Measurements from ENCODE around the gene CYBC1. TPM values are rescaled to one million over a fixed set of nuclear protein-coding genes. Genes with fewer than 3 reads are reported as not detected.
"Not testable (repeated sequence)": the region's sequence is repeated elsewhere in the genome, so short reads cannot be mapped to it uniquely, and the experiment has no call there.

The CYBC1 gene
- total and polyA plus RNA-seq, 2 of the 4 experiments (the other 2 are of a cell fraction): 75.1 to 76.7 TPM

- H3K14ac ChIP-seq (replicated peaks; ENCODE audit: low read depth, low read length); H3K4me1 ChIP-seq (ENCODE audit: control insufficient read depth, insufficient read depth, low read length); H3K27me3 ChIP-seq (ENCODE audit: control insufficient read depth, insufficient read depth, low read length); H2AFZ ChIP-seq (replicated peaks; ENCODE audit: low read length, poor library complexity); H2BK15ac ChIP-seq (ENCODE audit: low read depth, low read length); H3K4ac ChIP-seq (ENCODE audit: low read depth, low read length); H3K9me3 ChIP-seq (ENCODE audit: control insufficient read depth, insufficient read depth, low read length); H3K56ac ChIP-seq (ENCODE audit: extremely low read depth, insufficient read depth, low read length); ATAC-seq (ENCODE audit: low read depth); H2BK5ac ChIP-seq (ENCODE audit: low read depth, low read length, poor library complexity, severe bottlenecking); H3K4me2 ChIP-seq (ENCODE audit: low read depth, low read length); H4K91ac ChIP-seq (ENCODE audit: insufficient read depth, low read depth, low read length); H3K27ac ChIP-seq (ENCODE audit: insufficient read depth, low read length); in situ Hi-C loops (cut with MboI; ENCODE audit: low sequenced_read_pairs); POLR2A ChIA-PET (ENCODE audit: unreplicated experiment); H2BK20ac ChIP-seq (ENCODE audit: low read depth, low read length); H3K23ac ChIP-seq (ENCODE audit: low read depth, low read length); H2AK5ac ChIP-seq (ENCODE audit: low read depth, low read length); H3K9ac ChIP-seq (ENCODE audit: low read depth, low read length); H4K8ac ChIP-seq (ENCODE audit: low read depth in 2 of 2, low read length in 2 of 2); DNase-seq; dilution Hi-C loops (cut with HindIII; ENCODE audit: low sequenced_read_pairs, unreplicated experiment); H2BK120ac ChIP-seq (ENCODE audit: low read depth, low read length); H4K5ac ChIP-seq (ENCODE audit: low read depth, low read length); H3K18ac ChIP-seq (ENCODE audit: low read depth, low read length); H3K4me3 ChIP-seq (ENCODE audit: insufficient read depth, low read depth, low read length); H2AK9ac ChIP-seq (replicated peaks; ENCODE audit: low read depth, low read length, poor library complexity); H3K9me1 ChIP-seq (ENCODE audit: insufficient read depth, low read length); BruUV-seq (replicated peaks): not testable (repeated sequence)
- intact Hi-C loops (cut with micrococcal nuclease): loop anchor here (5.0 kb wide), 1 partner anchor 92 kb away; no protein-coding TSS in a partner anchor
- WGBS, 2 experiments (ENCODE audit: extremely low coverage in 2 of 2, insufficient read length in 1 of 2): 88% methylated on average over 2 of the region's 9 CpGs; no CpG with 5 or more reads in 1 of the 2 experiments
- CTCF ChIA-PET: interaction anchor here (0.6 kb wide), 1 partner anchor 100 kb away, joined by 5 read pairs; no protein-coding TSS in a partner anchor
- peaks cover 13% of the 10 kb centered on the region for H4K20me1 ChIP-seq (ENCODE audit: insufficient read depth, low read length)
- peaks cover 13 to 46% of the 10 kb centered on the region in 2 experiments for H3K79me1 ChIP-seq (ENCODE audit: low read depth in 1 of 2, low read length in 2 of 2)
- H3K36me3 ChIP-seq (ENCODE audit: control insufficient read depth, insufficient read depth, low read length): peaks cover 39% of the 10 kb centered on the region
These were observed 9.4 kb upstream of the CYBC1 start for GRCh38 chr17:82459936-82460335.

Measured in IMR-90 (cell line).